ENCODE data around the gene RAB11FIP4. TPM values are rescaled to one million over a fixed set of nuclear protein-coding genes. Genes with fewer than 3 reads are reported as not detected.

RAB11FIP4 gene
- total and polyA plus RNA-seq, 2 of the 13 experiments (the other 11 are each of a cell fraction or from before 2014, with no cell fraction given): 28.0 to 89.3 TPM

DNA sequence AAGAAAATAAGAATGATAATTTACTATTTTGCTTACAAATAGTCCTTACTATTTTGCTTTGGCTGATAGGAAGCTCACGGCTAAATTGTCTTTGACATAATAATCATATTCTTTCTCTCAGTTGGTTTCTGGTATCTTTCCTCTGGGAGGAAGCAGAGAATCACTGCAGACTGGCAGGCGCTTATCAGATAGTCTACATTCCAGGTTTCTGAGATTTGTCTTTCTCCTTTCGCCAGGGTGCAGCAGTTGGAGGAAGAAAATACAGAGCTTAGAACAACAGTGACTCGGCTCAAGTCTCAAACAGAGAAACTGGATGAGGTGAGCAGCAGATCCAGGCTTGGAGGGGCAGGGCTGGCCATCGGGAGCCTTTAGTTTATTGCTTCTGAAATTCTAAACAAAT, 136.1 kb downstream of the RAB11FIP4 start:
- 100% methylated on average over 5 of the region's 5 CpGs for WGBS (ENCODE audit: low lambda C conversion rate)
- Histone ChIP-seq H4K20me1 (ENCODE audit: insufficient read depth, low read length) (no peaks in the 10 kb centered on the region), H3K9me3 (ENCODE audit: low read length) (no peaks in the 10 kb centered on the region), H3K4me3 (replicated peaks in 1 of 3; ENCODE audit: insufficient read depth in 1 of 3, low read depth in 2 of 3, low read length in 3 of 3) (no peak overlapping the region), H3K4me2 (ENCODE audit: low read depth, low read length) (no peak overlapping the region), H3K9ac (ENCODE audit: insufficient read depth, low read depth, low read length) (no peak overlapping the region), H3K79me2 (ENCODE audit: insufficient read depth, low read length) (no peaks in the 10 kb centered on the region), H3K27me3 (ENCODE audit: control insufficient read depth in 1 of 2, insufficient read depth in 2 of 2, low read length in 2 of 2) (no peaks in the 10 kb centered on the region), H3K4me1 (ENCODE audit: insufficient read depth, low read length) (no peaks in the 10 kb centered on the region), H3K27ac (ENCODE audit: extremely low read length, insufficient read depth, low read length) (no peak overlapping the region), H3K36me3 (replicated peaks in 1 of 2; ENCODE audit: control insufficient read depth in 1 of 2, insufficient read depth in 2 of 2, low read length in 2 of 2) (peaks cover 46 to 70% of the 10 kb centered on the region in 2 experiments), H2AFZ (ENCODE audit: low read length) (no peak overlapping the region)
- intact Hi-C loops (cut with micrococcal nuclease; ENCODE audit: unreplicated experiment): no loop called here
- in situ Hi-C loops (cut with HindIII; ENCODE audit: extremely low pct_ligation_motif_present, low pct_unique_long_range_greater_than_20kb): loop anchor here (5.0 kb wide), 1 partner anchor 90 kb away; no protein-coding TSS in a partner anchor
- ATAC-seq (no peak), DNase-seq (ENCODE audit: low spot score) (no peak), FAIRE-seq (no peak)
- ChIA-PET POLR2A (no interaction called here), CTCF (ENCODE audit: low intra/inter-chr PET ratio, low total read pairs) (interaction anchor here (1.5 kb wide), 1 partner anchor 90 kb away, joined by 4 read pairs; no protein-coding TSS in a partner anchor)
- BruUV-seq (replicated peaks): no TSS peak
- no peak for TF ChIP-seq ATRX (CRISPR knock-in tag; IDR thresholded peaks at IDR 0.05; ENCODE audit: borderline replicate concordance)

DNA sequence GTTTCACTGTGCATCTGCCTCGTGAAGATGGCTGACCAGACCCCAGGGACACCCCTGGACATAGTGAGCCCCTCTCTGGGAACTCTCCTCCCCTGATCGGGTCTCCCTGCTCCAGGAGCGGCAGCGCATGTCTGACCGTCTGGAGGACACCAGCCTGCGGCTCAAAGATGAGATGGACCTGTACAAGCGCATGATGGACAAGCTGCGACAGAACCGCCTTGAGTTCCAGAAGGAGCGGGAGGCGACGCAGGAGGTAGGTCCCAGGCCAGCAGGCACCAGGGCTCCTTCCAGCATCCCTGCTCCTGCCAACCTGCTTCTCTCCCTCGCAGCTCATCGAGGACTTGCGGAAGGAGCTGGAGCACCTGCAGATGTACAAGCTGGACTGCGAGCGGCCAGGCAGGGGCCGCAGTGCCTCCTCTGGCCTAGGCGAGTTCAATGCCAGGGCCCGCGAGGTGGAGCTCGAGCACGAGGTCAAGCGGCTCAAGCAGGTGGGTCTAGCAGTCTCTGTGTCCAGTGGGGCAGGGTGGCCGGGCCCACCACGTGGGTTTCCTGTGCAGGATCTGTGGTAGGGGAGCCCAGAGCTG, 136.9 kb downstream of the RAB11FIP4 start:
- no TSS peak for BruUV-seq (replicated peaks)
- FAIRE-seq: no peak
- WGBS (ENCODE audit: low lambda C conversion rate): 96% methylated on average over 16 of the region's 26 CpGs
- no peak for DNase-seq (ENCODE audit: low spot score)
- TF ChIP-seq GTF3A (CRISPR knock-in tag; conservative IDR thresholded peaks at IDR 0.05): no peak
- no peak for TF ChIP-seq NFYC (CRISPR knock-in tag; IDR thresholded peaks at IDR 0.05)
- TF ChIP-seq, protein P1, sequence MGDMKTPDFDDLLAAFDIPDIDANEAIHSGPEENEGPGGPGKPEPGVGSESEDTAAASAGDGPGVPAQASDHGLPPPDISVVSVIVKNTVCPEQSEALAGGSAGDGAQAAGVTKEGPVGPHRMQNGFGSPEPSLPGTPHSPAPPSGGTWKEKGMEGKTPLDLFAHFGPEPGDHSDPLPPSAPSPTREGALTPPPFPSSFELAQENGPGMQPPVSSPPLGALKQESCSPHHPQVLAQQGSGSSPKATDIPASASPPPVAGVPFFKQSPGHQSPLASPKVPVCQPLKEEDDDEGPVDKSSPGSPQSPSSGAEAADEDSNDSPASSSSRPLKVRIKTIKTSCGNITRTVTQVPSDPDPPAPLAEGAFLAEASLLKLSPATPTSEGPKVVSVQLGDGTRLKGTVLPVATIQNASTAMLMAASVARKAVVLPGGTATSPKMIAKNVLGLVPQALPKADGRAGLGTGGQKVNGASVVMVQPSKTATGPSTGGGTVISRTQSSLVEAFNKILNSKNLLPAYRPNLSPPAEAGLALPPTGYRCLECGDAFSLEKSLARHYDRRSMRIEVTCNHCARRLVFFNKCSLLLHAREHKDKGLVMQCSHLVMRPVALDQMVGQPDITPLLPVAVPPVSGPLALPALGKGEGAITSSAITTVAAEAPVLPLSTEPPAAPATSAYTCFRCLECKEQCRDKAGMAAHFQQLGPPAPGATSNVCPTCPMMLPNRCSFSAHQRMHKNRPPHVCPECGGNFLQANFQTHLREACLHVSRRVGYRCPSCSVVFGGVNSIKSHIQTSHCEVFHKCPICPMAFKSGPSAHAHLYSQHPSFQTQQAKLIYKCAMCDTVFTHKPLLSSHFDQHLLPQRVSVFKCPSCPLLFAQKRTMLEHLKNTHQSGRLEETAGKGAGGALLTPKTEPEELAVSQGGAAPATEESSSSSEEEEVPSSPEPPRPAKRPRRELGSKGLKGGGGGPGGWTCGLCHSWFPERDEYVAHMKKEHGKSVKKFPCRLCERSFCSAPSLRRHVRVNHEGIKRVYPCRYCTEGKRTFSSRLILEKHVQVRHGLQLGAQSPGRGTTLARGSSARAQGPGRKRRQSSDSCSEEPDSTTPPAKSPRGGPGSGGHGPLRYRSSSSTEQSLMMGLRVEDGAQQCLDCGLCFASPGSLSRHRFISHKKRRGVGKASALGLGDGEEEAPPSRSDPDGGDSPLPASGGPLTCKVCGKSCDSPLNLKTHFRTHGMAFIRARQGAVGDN (CRISPR knock-in tag; IDR thresholded peaks at IDR 0.05): peak; percentile 24; the same call in 1 of the 2 replicates
- Histone ChIP-seq H3K4me1 (ENCODE audit: insufficient read depth, low read length) (no peaks in the 10 kb centered on the region), H3K27ac (ENCODE audit: extremely low read length, insufficient read depth, low read length) (no peak overlapping the region), H3K9me3 (ENCODE audit: low read length) (no peaks in the 10 kb centered on the region), H3K27me3 (ENCODE audit: control insufficient read depth in 1 of 2, insufficient read depth in 2 of 2, low read length in 2 of 2) (no peaks in the 10 kb centered on the region), H4K20me1 (ENCODE audit: insufficient read depth, low read length) (no peaks in the 10 kb centered on the region), H3K9ac (ENCODE audit: insufficient read depth, low read depth, low read length) (no peak overlapping the region), H3K36me3 (replicated peaks in 1 of 2; ENCODE audit: control insufficient read depth in 1 of 2, insufficient read depth in 2 of 2, low read length in 2 of 2) (peaks cover 39 to 65% of the 10 kb centered on the region in 2 experiments), H3K79me2 (ENCODE audit: insufficient read depth, low read length) (no peaks in the 10 kb centered on the region), H3K4me2 (ENCODE audit: low read depth, low read length) (no peak overlapping the region), H2AFZ (ENCODE audit: low read length) (no peak overlapping the region), H3K4me3 (replicated peaks in 1 of 3; ENCODE audit: insufficient read depth in 1 of 3, low read depth in 2 of 3, low read length in 3 of 3) (no peak overlapping the region)
- intact Hi-C loops (cut with micrococcal nuclease; ENCODE audit: unreplicated experiment): no loop called here
- CTCF ChIA-PET (ENCODE audit: low intra/inter-chr PET ratio, low total read pairs): interaction anchor here (1.5 kb wide), 1 partner anchor 91 kb away, joined by 4 read pairs; no protein-coding TSS in a partner anchor
- POLR2A ChIA-PET: no interaction called here
- in situ Hi-C loops (cut with HindIII; ENCODE audit: extremely low pct_ligation_motif_present, low pct_unique_long_range_greater_than_20kb): loop anchor here (5.0 kb wide), 1 partner anchor 91 kb away; no protein-coding TSS in a partner anchor
- no peak for ATAC-seq

Data from HepG2 (cell line).